NCI-H146 treated with DMSO at 0.1 percent for 48 hours (cell line): ENCODE results near the gene THSD7A.

Experiments used
- DNase-seq: peaks from one replicate; lab custom pipeline; 2025; ENCODE audit not compliant: unreplicated experiment; lab: John Stamatoyannopoulos, UW

THSD7A gene

DNA sequence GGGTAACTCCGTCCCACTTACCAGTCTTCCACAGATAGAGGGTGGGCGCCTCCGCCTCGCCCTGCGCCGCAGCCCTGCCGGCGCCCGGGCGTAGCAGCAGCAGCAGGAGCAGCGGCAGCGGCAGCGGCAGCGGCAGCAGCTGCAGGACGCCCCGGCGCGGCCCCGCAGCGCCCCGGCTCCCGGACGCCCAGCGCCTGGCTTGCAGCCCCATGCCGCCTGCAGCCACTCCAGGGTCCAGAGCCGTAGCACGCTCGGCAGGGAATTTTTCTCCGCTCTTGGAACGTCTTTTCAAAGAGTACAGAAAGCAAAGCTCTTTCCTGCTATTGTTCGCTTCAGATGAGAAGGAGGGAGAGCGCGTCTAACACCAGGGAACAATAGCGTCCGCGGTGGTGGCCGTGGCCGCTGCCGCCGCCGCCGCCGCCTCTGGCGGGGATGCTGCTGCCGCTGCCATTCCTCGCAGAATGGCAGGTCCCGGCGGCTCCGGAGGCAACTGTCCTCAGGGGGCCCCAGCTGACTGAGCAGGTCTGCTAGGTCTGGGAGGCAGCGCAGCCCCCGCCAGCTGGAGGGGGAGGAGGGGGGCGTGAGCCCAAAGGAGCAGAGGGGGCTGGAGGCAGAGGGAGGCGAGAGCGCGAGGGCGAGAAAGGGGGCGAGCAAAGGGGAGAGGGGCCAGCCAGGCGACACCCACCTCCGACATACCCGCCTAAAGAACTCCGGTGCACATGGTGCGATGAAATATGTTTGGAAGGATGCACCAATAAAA lies at the start of gene THSD7A:
TSS of gene THSD7A (minus strand) at position 463 of the 760 bp plus-strand sequence. CDS start at position 211, 252 bp downstream.
- DNase-seq: peak; percentile 33

- no peak for DNase-seq
Measured at GRCh38 chr7:11881680-11882079, 49.7 kb upstream of the THSD7A start.

DNA sequence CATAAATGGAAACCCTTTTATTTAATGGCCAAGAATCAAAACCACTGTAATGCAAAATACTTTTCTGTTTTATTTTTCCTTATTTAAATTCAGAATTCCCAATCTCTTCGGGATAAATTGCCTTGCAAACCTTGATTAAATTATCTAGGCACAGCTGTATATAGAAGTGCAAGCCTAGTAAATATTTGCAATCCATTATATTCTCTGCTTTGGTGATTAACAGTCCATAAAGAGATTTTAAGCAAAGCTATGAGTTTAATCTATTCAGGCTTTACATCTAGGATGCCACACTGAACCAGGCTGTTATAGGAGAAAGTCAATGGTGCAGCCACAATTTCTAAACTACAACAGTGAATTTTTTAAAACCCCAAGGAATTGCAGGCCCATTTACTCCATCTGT lies 43.6 kb upstream of the THSD7A start:
- DNase-seq: peak; percentile 9

GRCh38 chr7:11865671-11866070 lies 33.7 kb upstream of the THSD7A start:
- no peak for DNase-seq

DNA sequence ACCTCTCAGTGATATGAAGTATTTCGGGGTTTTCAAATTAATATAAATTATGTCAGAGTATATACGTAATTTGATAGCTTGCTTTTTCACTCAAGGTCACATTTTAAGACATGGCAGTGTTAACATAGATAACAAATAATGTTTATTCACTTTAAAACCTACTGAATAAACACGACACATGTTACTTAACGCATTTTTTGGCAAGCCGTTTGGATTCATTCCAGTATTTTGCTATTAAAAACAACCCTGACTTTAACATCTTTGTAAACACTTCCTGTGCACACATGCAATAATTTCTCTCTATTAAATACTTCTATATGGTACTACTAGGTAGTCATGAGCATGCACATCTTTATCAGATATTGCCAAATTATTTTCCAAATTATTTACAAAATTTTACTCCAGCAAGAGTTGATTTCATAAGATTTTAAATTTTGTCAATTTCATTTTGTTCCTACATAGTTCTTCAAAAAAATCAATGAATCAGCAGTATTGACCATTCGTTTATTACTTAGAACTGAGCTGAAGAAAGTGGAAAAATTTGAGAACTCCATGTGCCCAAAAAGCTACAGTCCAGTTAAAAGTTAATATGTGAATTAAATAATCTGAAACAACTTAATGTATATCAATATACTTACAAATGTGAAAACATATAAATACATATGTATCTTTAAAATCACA lies 26.8 kb upstream of the THSD7A start:
- DNase-seq: no peak

- DNase-seq: no peak
Measured at GRCh38 chr7:11858026-11858425, 26.0 kb upstream of the THSD7A start.

GRCh38 chr7:11848251-11848650 lies 16.3 kb upstream of the THSD7A start:
- DNase-seq: peak; percentile 30

- DNase-seq: peak; percentile 85
Measured at GRCh38 chr7:11847336-11847735, 15.3 kb upstream of the THSD7A start.

GRCh38 chr7:11846361-11846955 lies 14.5 kb upstream of the THSD7A start:
- no peak for DNase-seq

- DNase-seq: no peak
Measured at GRCh38 chr7:11843113-11843765, 11.2 kb upstream of the THSD7A start.

- no peak for DNase-seq
Measured at GRCh38 chr7:11841657-11842056, 9.7 kb upstream of the THSD7A start.

DNA sequence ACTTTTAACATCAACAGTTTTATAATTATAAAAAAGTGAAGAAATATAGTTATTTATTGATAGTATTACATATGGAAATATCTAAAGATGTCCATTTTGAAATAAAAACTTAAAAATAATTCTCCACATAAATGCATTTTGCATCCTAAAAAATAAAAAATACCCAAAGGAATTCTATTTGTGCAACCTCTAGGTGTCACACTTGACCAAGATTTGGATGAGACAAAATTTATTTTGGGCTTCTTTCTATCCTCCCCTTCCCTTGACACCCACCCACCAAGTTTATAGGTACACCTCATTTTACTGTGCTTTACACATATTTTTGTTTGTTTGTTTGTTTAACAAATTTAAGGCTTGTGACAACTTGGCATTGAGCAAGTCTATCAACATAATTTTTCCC lies 3.3 kb upstream of the THSD7A start:
- DNase-seq: peak; percentile 4

DNA sequence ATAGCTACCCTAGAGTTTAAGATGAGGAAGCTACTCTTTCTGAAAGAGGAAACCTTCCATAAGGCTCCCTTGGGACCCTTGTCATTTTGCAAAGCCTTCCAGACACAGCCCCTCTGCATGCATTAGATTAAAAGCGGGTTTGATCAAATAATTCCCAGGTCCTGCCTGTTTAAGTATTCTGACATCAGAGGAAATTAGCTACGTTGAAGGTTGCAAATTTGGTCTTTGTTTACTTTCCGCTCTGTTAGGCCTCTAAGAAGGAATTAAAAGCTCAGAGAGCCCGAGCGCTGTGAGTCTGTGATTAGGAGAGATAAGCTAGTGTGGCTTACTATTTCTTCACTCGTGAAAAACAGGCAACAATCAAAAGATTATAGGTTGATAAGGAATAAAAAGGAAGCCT lies 1.4 kb upstream of the THSD7A start:
- DNase-seq: peak; percentile 45

DNA sequence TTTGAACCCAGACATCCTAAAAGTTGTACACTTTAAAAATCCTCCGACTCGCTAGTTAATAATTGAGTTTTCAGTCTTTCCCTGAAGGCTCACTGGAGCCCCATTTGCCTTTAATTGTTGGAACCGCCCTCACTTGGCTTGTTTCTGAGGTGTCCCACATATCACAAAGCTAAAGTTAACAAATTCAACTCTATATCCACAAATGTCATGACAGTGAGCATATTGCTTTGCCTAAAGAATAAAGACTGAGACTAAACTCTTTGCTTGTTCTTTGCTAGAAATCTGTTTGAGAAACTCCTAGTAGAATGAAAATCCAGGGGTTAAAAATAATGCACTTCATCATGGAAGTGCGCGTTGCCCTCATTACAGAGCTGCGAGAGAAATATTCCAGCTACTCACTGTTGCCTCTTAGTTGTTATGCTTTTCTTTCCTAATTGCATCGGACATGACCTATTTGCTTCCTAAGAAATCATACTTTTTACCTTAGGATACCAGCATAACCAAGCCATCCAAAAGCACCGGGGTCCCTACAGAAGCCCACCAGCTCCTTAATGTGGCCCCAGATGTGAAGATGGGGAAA lies 752 bp downstream of the THSD7A start:
- DNase-seq: no peak

DNA sequence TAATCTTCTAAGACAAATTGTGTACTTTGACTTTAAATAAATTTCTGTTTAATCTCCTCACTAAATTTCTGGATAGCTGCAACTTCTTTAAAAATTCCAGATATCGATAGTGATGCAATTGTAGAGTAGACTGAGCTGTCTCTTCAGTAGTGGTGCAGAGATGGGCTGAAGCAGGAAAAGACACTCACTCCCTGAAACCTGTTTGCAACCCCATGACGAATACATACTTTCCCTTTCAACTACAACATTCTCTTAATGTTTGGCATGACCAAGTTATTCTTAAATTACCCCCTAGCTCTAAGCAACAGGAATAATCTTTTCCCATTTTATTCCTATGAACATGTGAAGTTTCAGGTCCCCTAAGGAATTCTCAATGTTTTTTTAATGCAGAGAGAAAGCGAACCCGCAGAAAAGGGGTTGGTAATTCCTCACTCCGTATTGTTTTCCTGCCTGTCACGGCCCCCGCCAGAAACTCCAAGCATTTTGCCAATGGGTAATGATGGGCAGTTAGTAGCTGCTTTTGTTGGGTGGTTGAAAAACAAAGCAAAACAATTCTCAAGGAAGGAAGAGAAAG lies 1.3 kb downstream of the THSD7A start:
- no peak for DNase-seq

DNA sequence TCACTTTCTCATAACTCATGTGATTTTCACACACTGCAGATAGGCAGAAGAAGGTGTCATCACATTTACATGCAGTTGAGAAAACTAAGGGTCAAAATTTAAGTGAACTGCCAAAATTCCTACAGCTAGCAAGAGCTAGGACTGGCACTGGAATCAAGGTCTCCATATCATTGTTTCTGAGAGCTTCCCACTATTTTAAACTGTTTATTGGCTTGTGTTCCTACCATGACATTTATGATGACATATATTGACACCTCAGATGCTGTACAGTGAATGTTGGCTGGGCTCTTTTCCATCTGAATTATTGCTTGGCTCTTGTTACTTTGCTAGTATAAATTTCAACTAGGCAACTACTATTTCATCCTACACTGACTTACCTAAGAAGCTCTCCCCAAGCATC lies 2.0 kb downstream of the THSD7A start:
- no peak for DNase-seq

DNA sequence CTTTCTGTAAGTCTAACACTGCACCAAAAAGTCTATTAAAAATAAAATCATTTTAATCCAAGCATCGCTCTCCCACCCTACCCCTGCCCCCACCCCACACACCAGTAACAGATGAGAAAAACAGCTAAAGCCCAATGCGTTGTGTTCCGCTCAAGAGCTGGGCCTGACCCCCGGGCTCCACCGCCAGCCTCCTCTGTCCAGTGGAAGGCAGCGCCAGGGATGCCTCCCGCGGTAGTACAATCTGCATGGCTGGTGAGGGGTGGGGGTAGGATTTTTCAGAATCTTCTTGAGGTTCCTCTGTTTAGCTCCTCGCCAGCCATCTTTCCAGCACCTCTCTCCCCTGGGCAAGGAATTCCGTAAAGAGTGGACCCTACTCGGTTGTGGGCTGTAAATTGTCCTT lies 12.1 kb downstream of the THSD7A start:
- no peak for DNase-seq

DNA sequence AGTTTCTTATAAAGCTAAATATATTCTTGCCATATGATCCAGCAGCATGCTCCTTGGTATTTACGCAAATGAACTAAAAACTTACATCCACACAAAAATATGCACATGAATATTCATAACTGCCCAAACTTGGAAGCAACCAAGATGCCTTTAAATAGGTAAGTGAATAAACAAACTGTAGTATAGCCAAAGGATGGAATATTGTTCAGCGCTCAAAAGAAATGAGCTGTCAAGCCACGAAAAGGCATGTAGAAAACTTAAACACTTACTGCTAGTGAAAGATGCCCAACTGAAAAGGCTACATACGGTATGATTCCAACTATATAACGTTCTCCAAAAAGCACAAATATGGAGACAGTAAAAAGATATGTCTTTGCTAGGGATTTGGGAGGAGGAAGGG lies 12.7 kb downstream of the THSD7A start:
- no peak for DNase-seq

GRCh38 chr7:11818281-11818680 lies 13.7 kb downstream of the THSD7A start:
- DNase-seq: no peak

- DNase-seq: no peak
Measured at GRCh38 chr7:11817111-11817740, 14.8 kb downstream of the THSD7A start.

DNA sequence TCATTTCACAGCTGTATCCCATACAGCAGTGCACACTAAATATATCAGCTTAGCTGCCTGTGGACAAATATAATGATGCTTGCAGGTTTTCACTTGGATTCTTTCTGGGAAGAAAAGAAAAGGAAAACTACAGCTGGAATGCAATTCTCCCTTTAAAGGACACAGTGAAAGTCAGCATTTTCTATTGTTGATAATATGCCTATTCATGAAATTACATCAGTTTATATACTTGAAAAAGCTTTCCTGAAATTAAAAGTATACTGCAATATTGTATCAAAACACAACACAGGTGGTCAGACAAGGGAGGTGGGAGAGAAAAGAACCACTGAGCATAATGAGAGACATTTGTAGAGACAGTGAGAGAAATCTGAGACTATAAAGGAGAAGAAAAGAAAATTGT lies 20.3 kb downstream of the THSD7A start:
- DNase-seq: no peak
